Measurements from ENCODE around the gene CDR2L.
"Not testable (repeated sequence)": the region's sequence is repeated elsewhere in the genome, so short reads cannot be mapped to it uniquely, and the experiment has no call there.

DNA sequence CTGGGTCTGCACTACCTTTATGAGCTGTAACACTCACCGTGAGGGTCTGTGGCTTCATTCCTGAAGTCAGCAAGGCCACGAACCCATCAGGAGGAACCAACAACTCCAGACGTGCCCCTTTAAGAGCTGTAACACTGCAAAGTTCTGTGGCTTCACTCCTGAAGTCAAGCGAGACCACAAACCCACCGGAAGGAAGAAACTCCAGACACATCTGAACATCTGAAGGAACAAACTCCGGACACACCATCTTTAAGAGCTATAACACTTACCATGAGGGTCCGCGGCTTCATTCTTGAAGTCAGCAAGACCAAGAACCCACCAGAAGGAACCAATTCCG, 37.9 kb downstream of the CDR2L start:
- not testable (repeated sequence) for TF ChIP-seq POLR2AphosphoS5 (IDR thresholded peaks at IDR 0.05)
- TF ChIP-seq, protein P1, sequence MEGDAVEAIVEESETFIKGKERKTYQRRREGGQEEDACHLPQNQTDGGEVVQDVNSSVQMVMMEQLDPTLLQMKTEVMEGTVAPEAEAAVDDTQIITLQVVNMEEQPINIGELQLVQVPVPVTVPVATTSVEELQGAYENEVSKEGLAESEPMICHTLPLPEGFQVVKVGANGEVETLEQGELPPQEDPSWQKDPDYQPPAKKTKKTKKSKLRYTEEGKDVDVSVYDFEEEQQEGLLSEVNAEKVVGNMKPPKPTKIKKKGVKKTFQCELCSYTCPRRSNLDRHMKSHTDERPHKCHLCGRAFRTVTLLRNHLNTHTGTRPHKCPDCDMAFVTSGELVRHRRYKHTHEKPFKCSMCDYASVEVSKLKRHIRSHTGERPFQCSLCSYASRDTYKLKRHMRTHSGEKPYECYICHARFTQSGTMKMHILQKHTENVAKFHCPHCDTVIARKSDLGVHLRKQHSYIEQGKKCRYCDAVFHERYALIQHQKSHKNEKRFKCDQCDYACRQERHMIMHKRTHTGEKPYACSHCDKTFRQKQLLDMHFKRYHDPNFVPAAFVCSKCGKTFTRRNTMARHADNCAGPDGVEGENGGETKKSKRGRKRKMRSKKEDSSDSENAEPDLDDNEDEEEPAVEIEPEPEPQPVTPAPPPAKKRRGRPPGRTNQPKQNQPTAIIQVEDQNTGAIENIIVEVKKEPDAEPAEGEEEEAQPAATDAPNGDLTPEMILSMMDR (IDR thresholded peaks at IDR 0.05), result not testable (repeated sequence)
